WERI-Rb-1 (cell line): ENCODE measurements around the gene CPA4.

Experiments
- DNase-seq: peaks from one replicate; pipeline ENCODE4 v3.0.0-alpha.2; 2020
- H3K27ac ChIP-seq: fragments of 250-450 bp; sonication (Bioruptor Pico); 2 replicates; pipeline ENCODE4 v1.5.1; 2020; ENCODE audit warnings: mild to moderate bottlenecking, moderate library complexity
- H3K27me3 ChIP-seq: fragments of 250-450 bp; sonication (Bioruptor Pico); 2 replicates; pipeline ENCODE4 v1.5.1; 2021; ENCODE audit warnings: mild to moderate bottlenecking, low read depth, moderate library complexity; ENCODE audit not compliant: insufficient read depth, severe bottlenecking
- H3K36me3 ChIP-seq: fragments of 250-450 bp; sonication (Bioruptor Pico); 2 replicates; pipeline ENCODE4 v1.5.1; 2020; ENCODE audit warnings: mild to moderate bottlenecking, moderate library complexity
- H3K4me3 ChIP-seq: 2 replicates; pipeline ENCODE4 v1.5.1; 2011; ENCODE audit warnings: low read depth, mild to moderate bottlenecking, control low read depth, low read length
- H3K9me3 ChIP-seq: fragments of 250-450 bp; sonication (Bioruptor Pico); 2 replicates; pipeline ENCODE4 v1.5.1; 2021; ENCODE audit warnings: mild to moderate bottlenecking, moderate library complexity; ENCODE audit not compliant: severe bottlenecking
- CTCF ChIP-seq: IDR thresholded peaks from 2 replicates; pipeline ENCODE4 v1.5.1; 2011; ENCODE audit warnings: low read depth, mild to moderate bottlenecking, control low read depth, inconsistent platforms, low read length

The CPA4 gene

DNA sequence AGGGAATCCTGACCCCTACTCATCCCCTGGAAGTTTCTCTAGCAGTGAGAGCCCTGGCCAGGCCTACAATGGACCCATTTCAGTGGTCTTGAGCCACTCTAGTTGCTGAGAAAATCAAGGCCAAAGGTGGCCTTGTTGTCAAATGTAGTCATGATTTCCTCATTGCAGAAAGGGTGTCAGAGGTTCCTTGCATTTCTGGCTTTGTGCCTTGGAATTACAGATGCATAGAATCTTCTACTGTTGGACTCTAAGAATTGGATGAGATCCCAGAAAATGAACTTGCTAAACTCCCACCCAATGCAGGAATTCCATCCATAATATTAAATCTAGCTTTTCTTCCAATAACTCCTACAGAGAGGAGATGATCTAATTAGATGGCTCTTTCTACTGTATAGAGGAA is 14.1 kb upstream of the CPA4 start:
- TF ChIP-seq CTCF, result no peak

DNA sequence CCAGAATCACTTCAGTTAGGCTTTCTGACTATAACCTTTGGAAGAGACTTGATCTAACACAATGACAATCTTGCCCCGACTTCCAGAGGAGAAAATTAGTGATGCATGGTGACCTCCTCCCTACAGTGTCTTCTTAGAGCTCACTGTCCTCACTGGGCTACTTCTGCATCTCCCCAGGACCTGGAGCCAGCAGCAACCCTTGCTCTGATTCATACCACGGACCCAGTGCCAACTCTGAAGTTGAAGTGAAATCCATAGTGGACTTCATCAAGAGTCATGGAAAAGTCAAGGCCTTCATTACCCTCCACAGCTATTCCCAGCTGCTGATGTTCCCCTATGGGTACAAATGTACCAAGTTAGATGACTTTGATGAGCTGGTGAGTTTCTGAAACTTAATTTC is 13.7 kb upstream of the CPA4 start:
- TF ChIP-seq CTCF, result no peak
- Histone ChIP-seq H3K27me3 (no peaks in the 10 kb centered on the region), H3K36me3 (no peaks in the 10 kb centered on the region), H3K4me3 (no peak overlapping the region), H3K9me3 (no peaks in the 10 kb centered on the region), H3K27ac (no peak overlapping the region)
- no peak for DNase-seq

More for the DNA sequence above, 14.1 kb upstream of the CPA4 start:
- Histone ChIP-seq H3K9me3 (no peaks in the 10 kb centered on the region), H3K27me3 (no peaks in the 10 kb centered on the region), H3K4me3 (no peak overlapping the region), H3K36me3 (no peaks in the 10 kb centered on the region), H3K27ac (no peak overlapping the region)
- DNase-seq, result no peak

GRCh38 chr7:130279906-130280305 is 13.1 kb upstream of the CPA4 start:
- Histone ChIP-seq H3K27ac (no peak overlapping the region), H3K9me3 (no peaks in the 10 kb centered on the region), H3K27me3 (no peaks in the 10 kb centered on the region), H3K36me3 (no peaks in the 10 kb centered on the region), H3K4me3 (no peak overlapping the region)
- TF ChIP-seq CTCF, result no peak
- no peak for DNase-seq

GRCh38 chr7:130281260-130281659 is 11.7 kb upstream of the CPA4 start:
- Histone ChIP-seq H3K27me3 (no peaks in the 10 kb centered on the region), H3K27ac (no peak overlapping the region), H3K36me3 (no peaks in the 10 kb centered on the region), H3K4me3 (no peak overlapping the region), H3K9me3 (no peaks in the 10 kb centered on the region)
- DNase-seq, result no peak
- no peak for TF ChIP-seq CTCF

DNA sequence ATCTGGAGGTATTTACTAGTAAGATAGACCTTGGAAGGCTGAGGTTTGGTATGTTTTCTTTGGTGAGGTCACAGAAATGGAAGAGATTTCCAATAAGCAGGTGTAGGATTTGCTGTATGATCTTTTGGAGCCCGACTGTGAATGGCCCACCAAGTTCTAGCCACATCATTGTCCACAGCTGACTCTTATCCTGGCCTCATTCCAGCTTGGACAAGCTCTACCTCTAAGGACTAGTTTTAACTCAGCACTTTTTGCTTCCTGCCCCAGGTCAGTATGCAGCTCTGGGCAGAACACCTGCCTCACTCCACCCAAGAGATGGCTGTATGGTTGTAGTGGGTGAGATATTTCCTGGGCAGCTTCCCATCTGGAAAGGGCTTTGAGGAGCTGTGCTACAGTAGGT is 6.1 kb upstream of the CPA4 start:
- Histone ChIP-seq H3K27me3 (no peaks in the 10 kb centered on the region), H3K36me3 (no peaks in the 10 kb centered on the region), H3K4me3 (no peak overlapping the region), H3K9me3 (no peaks in the 10 kb centered on the region), H3K27ac (no peak overlapping the region)
- no peak for TF ChIP-seq CTCF
- no peak for DNase-seq

- DNase-seq, result no peak
- no peaks in the 10 kb centered on the region for H3K27me3 ChIP-seq
- H3K9me3 ChIP-seq, result no peaks in the 10 kb centered on the region
- H3K4me3 ChIP-seq, result no peak overlapping the region
- no peak for TF ChIP-seq CTCF
- H3K27ac ChIP-seq, result no peak overlapping the region
- no peaks in the 10 kb centered on the region for H3K36me3 ChIP-seq
Observed at GRCh38 chr7:130288168-130288567, 4.8 kb upstream of the CPA4 start.
